IMR-90 (cell line): Measurements from ENCODE around the gene TKFC. TPM values are rescaled to one million over a fixed set of nuclear protein-coding genes. Genes with fewer than 3 reads are reported as not detected.
A peak's percentile ranks its signal among the peaks of the same experiment; 100 is the strongest.

Source experiments
- ATAC-seq: fragments of 200-7000 bp; cut with Tn5 transposase; 2 replicates; pipeline ENCODE4 v1.9.1; 2020; ENCODE audit warnings: low read depth, mild to moderate bottlenecking, moderate library complexity
- BruUV-seq: library from RNA; stranded (reverse); fragments of 400-500 nt; replicated peaks from 2 replicates; lab custom pipeline; 2021; lab: Mats Ljungman, UMichigan
- CTCF ChIA-PET: fragments of 300-600 bp; formaldehyde crosslinking; extraction: SDS; loops from one replicate; lab custom pipeline; 2021; ENCODE audit warnings: antibody characterized with exemption; lab: Yijun Ruan, JAX
- POLR2A ChIA-PET: fragments of 300-600 bp; sonication (Branson Sonifier 250); formaldehyde crosslinking; loops from one replicate; lab custom pipeline; 2022; ENCODE audit warnings: antibody characterized with exemption; ENCODE audit not compliant: unreplicated experiment; lab: Charles Lee
- DNase-seq: peaks from one replicate; pipeline ENCODE4 v3.0.0; 2013
- H2AFZ ChIP-seq: replicated peaks from 2 replicates; pipeline ENCODE3; 2013; ENCODE audit warnings: low read length, mild to moderate bottlenecking; ENCODE audit not compliant: poor library complexity
- H2AK5ac ChIP-seq: 2 replicates; pipeline ENCODE4 v1.6.1; 2013; ENCODE audit warnings: low read depth, low read length, inconsistent platforms
- H2AK9ac ChIP-seq: replicated peaks from 2 replicates; pipeline ENCODE3; 2013; ENCODE audit warnings: mild to moderate bottlenecking, low read depth, low read length, moderate library complexity; ENCODE audit not compliant: poor library complexity
- H2BK120ac ChIP-seq: 2 replicates; pipeline ENCODE4 v1.6.1; 2013; ENCODE audit warnings: low read depth, low read length, inconsistent platforms
- H2BK15ac ChIP-seq: 3 replicates; pipeline ENCODE4 v1.6.1; 2013; ENCODE audit warnings: low read depth, low read length, inconsistent platforms
- H2BK20ac ChIP-seq: 2 replicates; pipeline ENCODE4 v1.6.1; 2013; ENCODE audit warnings: low read depth, mild to moderate bottlenecking, inconsistent platforms, low read length, moderate library complexity
- H2BK5ac ChIP-seq: 2 replicates; pipeline ENCODE4 v1.6.1; 2013; ENCODE audit warnings: mild to moderate bottlenecking, low read depth, low read length, inconsistent platforms; ENCODE audit not compliant: poor library complexity, severe bottlenecking
- H3K14ac ChIP-seq: replicated peaks from 2 replicates; pipeline ENCODE4 v1.6.1; 2013; ENCODE audit warnings: low read depth, low read length, inconsistent platforms
- H3K18ac ChIP-seq: 2 replicates; pipeline ENCODE4 v1.6.1; 2013; ENCODE audit warnings: low read depth, low read length, control low read depth
- H3K23ac ChIP-seq: 2 replicates; pipeline ENCODE4 v1.6.1; 2013; ENCODE audit warnings: low read depth, low read length, inconsistent platforms
- H3K27ac ChIP-seq: 2 replicates; pipeline ENCODE4 v1.5.1; 2013; ENCODE audit warnings: mild to moderate bottlenecking, control low read depth, low read length; ENCODE audit not compliant: insufficient read depth
- H3K27me3 ChIP-seq: 2 replicates; pipeline ENCODE4 v1.6.1; 2013; ENCODE audit warnings: low read length; ENCODE audit not compliant: control insufficient read depth, insufficient read depth
- H3K36me3 ChIP-seq: 2 replicates; pipeline ENCODE4 v1.6.1; 2013; ENCODE audit warnings: low read length, mixed read lengths; ENCODE audit not compliant: control insufficient read depth, insufficient read depth
- H3K4ac ChIP-seq: 2 replicates; pipeline ENCODE4 v1.6.1; 2013; ENCODE audit warnings: low read depth, low read length, inconsistent platforms
- H3K4me1 ChIP-seq: 2 replicates; pipeline ENCODE4 v1.6.1; 2013; ENCODE audit warnings: low read length, mixed read lengths; ENCODE audit not compliant: control insufficient read depth, insufficient read depth
- H3K4me2 ChIP-seq: 2 replicates; pipeline ENCODE4 v1.6.1; 2013; ENCODE audit warnings: low read depth, mild to moderate bottlenecking, control low read depth, low read length, moderate library complexity
- H3K4me3 ChIP-seq: 2 replicates; pipeline ENCODE4 v1.5.1; 2013; ENCODE audit warnings: low read depth, mild to moderate bottlenecking, control low read depth, low read length, moderate library complexity; ENCODE audit not compliant: insufficient read depth
- H3K56ac ChIP-seq: 2 replicates; pipeline ENCODE4 v1.6.1; 2013; ENCODE audit warnings: low read length, inconsistent platforms; ENCODE audit not compliant: insufficient read depth; ENCODE audit errors: extremely low read depth
- H3K79me1 ChIP-seq, 2 experiments: 2 replicates each; pipeline ENCODE4 v1.6.1; 2013; ENCODE audit warnings: low read length in 2 of 2, inconsistent platforms in 1 of 2, low read depth in 1 of 2
- H3K9ac ChIP-seq: 2 replicates; pipeline ENCODE4 v1.6.1; 2013; ENCODE audit warnings: low read depth, low read length, control low read depth
- H3K9me1 ChIP-seq: 2 replicates; pipeline ENCODE4 v1.6.1; 2013; ENCODE audit warnings: low read length, inconsistent platforms; ENCODE audit not compliant: insufficient read depth
- H3K9me3 ChIP-seq: 2 replicates; pipeline ENCODE4 v1.6.1; 2013; ENCODE audit warnings: low read length; ENCODE audit not compliant: control insufficient read depth, insufficient read depth
- H4K20me1 ChIP-seq: 2 replicates; pipeline ENCODE4 v1.6.1; 2013; ENCODE audit warnings: low read length, inconsistent platforms; ENCODE audit not compliant: insufficient read depth
- H4K5ac ChIP-seq: 2 replicates; pipeline ENCODE4 v1.6.1; 2013; ENCODE audit warnings: mild to moderate bottlenecking, low read depth, low read length, control low read depth
- H4K8ac ChIP-seq, 2 experiments: 2 replicates each; pipeline ENCODE4 v1.6.1; 2013; ENCODE audit warnings: low read depth in 2 of 2, low read length in 2 of 2, control low read depth in 1 of 2, inconsistent platforms in 1 of 2
- H4K91ac ChIP-seq: 2 replicates; pipeline ENCODE4 v1.6.1; 2013; ENCODE audit warnings: low read depth, low read length, inconsistent platforms; ENCODE audit not compliant: insufficient read depth
- MXI1 ChIP-seq: IDR thresholded peaks from 2 replicates; pipeline ENCODE4 v1.6.1; 2012; ENCODE audit warnings: low read depth, mild to moderate bottlenecking, low read length, moderate library complexity, borderline replicate concordance
- RFX5 ChIP-seq: IDR thresholded peaks from 2 replicates; pipeline ENCODE4 v1.8.0; 2012; ENCODE audit warnings: low read depth, mild to moderate bottlenecking, low read length, moderate library complexity
- WGBS, 2 experiments: methylation state at CpG; one replicate each; pipeline versions ENCODE4 v1.1.5 to v1.1.7; 2013; ENCODE audit warnings: missing lambda C conversion rate in 2 of 2; ENCODE audit not compliant: insufficient read length in 1 of 2; ENCODE audit errors: extremely low coverage in 2 of 2; 5-methylcytosine and 5-hydroxymethylcytosine counted together
- dilution Hi-C: fragments of 300-500 bp; cut with HindIII; formaldehyde crosslinking; loops from one replicate; pipeline ENCODE4 v1.14.3; 2018; ENCODE audit warnings: low sequenced_read_pairs; ENCODE audit not compliant: unreplicated experiment
- in situ Hi-C: fragments of 300-500 bp; cut with MboI; formaldehyde crosslinking; loops from 3 replicates; pipeline ENCODE4 v1.14.3; 2019; ENCODE audit warnings: low sequenced_read_pairs, inconsistent platforms, mixed read lengths
- intact Hi-C: fragments of 100-400 bp; cut with micrococcal nuclease; formaldehyde crosslinking; loops from 2 replicates; pipeline ENCODE4 v1.10.0; 2022
- polyA plus RNA-seq, 3 experiments: library from polyadenylated mRNA; depleted of rRNA; stranded (reverse); fragments of >200 nt; gene quantifications; 2 replicates each; pipeline ENCODE4 v1.2.3, GENCODE V29; 2012; ENCODE audit warnings: low replicate concordance in 1 of 3
- total RNA-seq: library from RNA; depleted of rRNA; stranded (reverse); fragments of >200 nt; gene quantifications from 2 replicates; pipeline ENCODE4 v1.2.3, GENCODE V29; 2012

TKFC gene
- total and polyA plus RNA-seq, 2 of the 4 experiments (the other 2 are of a cell fraction), result 10.4 to 30.8 TPM

GRCh38 chr11:61357894-61358239 is 24.8 kb downstream of the TKFC start:
- Histone ChIP-seq H3K4me1 (peaks cover 2% of the 10 kb centered on the region; the same call in 1 of the 2 replicates), H2AK5ac (no peak overlapping the region), H3K79me1 (peaks cover 25 to 40% of the 10 kb centered on the region in 2 experiments), H3K18ac (no peak overlapping the region), H3K9me1 (peaks cover 9% of the 10 kb centered on the region), H2BK20ac (no peak overlapping the region), H4K5ac (no peak overlapping the region), H3K36me3 (peaks cover 20% of the 10 kb centered on the region), H3K9ac (no peak overlapping the region), H3K4me3 (no peak overlapping the region), H3K14ac (no peak overlapping the region), H4K8ac (no peak overlapping the region), H2BK5ac (no peak overlapping the region), H3K4me2 (no peak overlapping the region), H2BK15ac (no peak overlapping the region), H4K91ac (no peak overlapping the region), H2AK9ac (peak overlapping the region; percentile 23), H4K20me1 (no peaks in the 10 kb centered on the region), H3K27me3 (no peaks in the 10 kb centered on the region), H3K27ac (no peak overlapping the region), H3K9me3 (no peaks in the 10 kb centered on the region), H3K4ac (no peak overlapping the region), H2AFZ (no peak overlapping the region), H3K56ac (no peak overlapping the region), H2BK120ac (no peak overlapping the region), H3K23ac (no peak overlapping the region)
- TF ChIP-seq MXI1, result no peak
- TF ChIP-seq RFX5, result no peak
- WGBS, 2 experiments, result 100% methylated on average over 5 of the region's 6 CpGs; no CpG with 5 or more reads in 1 of the 2 experiments
- DNase-seq, result no peak
- CTCF ChIA-PET, result interaction anchor here (1.0 kb wide), 1 partner anchor 28 kb away, joined by 3 read pairs; no protein-coding TSS in a partner anchor
- POLR2A ChIA-PET, result no interaction called here
- no peak for ATAC-seq
- in situ Hi-C loops, result no loop called here
- intact Hi-C loops, result no loop called here
- BruUV-seq, result no TSS peak
- dilution Hi-C loops, result no loop called here
